Coronary artery (tissue), 2 donors: ENCODE results near the gene EHHADH.

Source experiments
- DNase-seq: peaks from one replicate; pipeline ENCODE4 v3.0.0-alpha.2; 2017; ENCODE audit warnings: low spot score
- H3K27ac ChIP-seq, 2 donors: fragments of 200-600 bp; sonication (generic); one replicate each; pipeline ENCODE4 v1.5.1; 2016 to 2019
- H3K4me3 ChIP-seq: fragments of 200-600 bp; sonication (generic); 2 replicates; pipeline ENCODE4 v1.5.1; 2016; ENCODE audit warnings: mild to moderate bottlenecking, moderate library complexity
- CTCF ChIP-seq: fragments of 200-600 bp; sonication (generic); IDR thresholded peaks from one replicate; pipeline ENCODE4 v1.5.1; 2019; ENCODE audit warnings: antibody characterized with exemption

The EHHADH gene

GRCh38 chr3:185149591-185149990 is 104.3 kb downstream of the EHHADH start:
- no peak for DNase-seq
- Histone ChIP-seq H3K4me3 (peak overlapping the region; percentile 34), H3K27ac (peak overlapping the region in 1 of 2 donors; percentile 60)
- no peak for TF ChIP-seq CTCF

GRCh38 chr3:185145511-185145910 is 108.3 kb downstream of the EHHADH start:
- Histone ChIP-seq H3K27ac (no peak overlapping the region), H3K4me3 (no peak overlapping the region)
- DNase-seq, result no peak
- no peak for TF ChIP-seq CTCF

GRCh38 chr3:185144784-185145183 is 109.1 kb downstream of the EHHADH start:
- no peak for DNase-seq
- no peak overlapping the region for H3K27ac ChIP-seq
- TF ChIP-seq CTCF, result no peak
- H3K4me3 ChIP-seq, result no peak overlapping the region
